Left ventricle myocardium inferior (tissue), 1 donor: ENCODE results near the gene RNF114. TPM values are rescaled to one million over a fixed set of nuclear protein-coding genes. Genes with fewer than 3 reads are reported as not detected.
"Not testable (repeated sequence)": the region's sequence is repeated elsewhere in the genome, so short reads cannot be mapped to it uniquely, and the experiment has no call there.

Source experiments
- DNase-seq: peaks from one replicate; pipeline ENCODE4 v3.0.0-alpha.2; 2020
- H3K27ac ChIP-seq: fragments of 200-600 bp; replicated peaks from 2 replicates; pipeline ENCODE4 v1.8.0; 2021
- H3K27me3 ChIP-seq: fragments of 200-600 bp; 2 replicates; pipeline ENCODE4 v1.8.0; 2021; ENCODE audit warnings: low read depth
- H3K36me3 ChIP-seq: fragments of 200-600 bp; 2 replicates; pipeline ENCODE4 v1.8.0; 2021
- H3K4me1 ChIP-seq: fragments of 200-600 bp; 2 replicates; pipeline ENCODE4 v1.8.0; 2021
- H3K4me3 ChIP-seq: fragments of 200-600 bp; 2 replicates; pipeline ENCODE4 v1.8.0; 2021; ENCODE audit warnings: mild to moderate bottlenecking, moderate library complexity
- H3K9me3 ChIP-seq: fragments of 200-600 bp; replicated peaks from 2 replicates; pipeline ENCODE4 v1.8.0; 2021
- CTCF ChIP-seq: fragments of 200-600 bp; IDR thresholded peaks from 2 replicates; pipeline ENCODE4 v1.8.0; 2021; ENCODE audit warnings: antibody characterized with exemption, mild to moderate bottlenecking, borderline replicate concordance
- intact Hi-C: fragments of 100-400 bp; cut with micrococcal nuclease; formaldehyde crosslinking; loops from one replicate; pipeline ENCODE4 v1.11.0; 2022
- total RNA-seq: library from RNA; stranded (reverse); fragmentation: NEBNext Ultra II Directional; extraction: Animal tissue kit (Norgen Biotek cat#: 25700); gene quantifications from one replicate; pipeline ENCODE4 v1.2.1, GENCODE V29; 2021
- donor health status: DM: no; HTN: yes; CAD: no; lungs with severe emphysema.

RNF114 gene
- total RNA-seq, 1 donor from 2014 or later, result 50.8 TPM

DNA sequence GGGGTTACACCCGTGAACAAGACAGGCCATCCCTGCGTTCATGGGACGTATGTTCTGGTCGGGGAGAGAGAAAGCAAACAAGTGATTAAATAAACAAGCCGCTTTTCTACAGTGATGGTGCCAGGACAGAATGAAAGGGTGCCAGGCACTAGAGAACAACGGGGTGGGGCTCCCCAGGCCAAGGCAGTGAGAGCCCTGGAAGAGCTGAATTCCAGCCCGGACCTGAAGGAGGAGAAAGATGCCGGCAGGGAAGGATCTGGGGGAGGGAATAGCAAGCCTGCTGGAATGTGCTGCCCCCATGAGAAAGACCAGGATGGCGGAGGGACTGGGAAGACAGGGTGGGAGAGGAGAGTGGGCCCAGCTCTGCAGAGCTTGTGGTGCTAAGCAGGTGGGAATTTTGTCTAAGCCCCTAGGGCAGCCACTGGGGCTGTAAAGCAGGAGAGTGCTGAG, 54.1 kb downstream of the RNF114 start:
- H3K27me3 ChIP-seq, result no peaks in the 10 kb centered on the region
- H3K4me3 ChIP-seq, result no peak overlapping the region
- no peaks in the 10 kb centered on the region for H3K36me3 ChIP-seq
- H3K27ac ChIP-seq, result peak overlapping the region; percentile 77
- no peaks in the 10 kb centered on the region for H3K9me3 ChIP-seq
- no peak for TF ChIP-seq CTCF
- intact Hi-C loops, result no loop called here
- no peak for DNase-seq
- peaks cover 72% of the 10 kb centered on the region for H3K4me1 ChIP-seq

DNA sequence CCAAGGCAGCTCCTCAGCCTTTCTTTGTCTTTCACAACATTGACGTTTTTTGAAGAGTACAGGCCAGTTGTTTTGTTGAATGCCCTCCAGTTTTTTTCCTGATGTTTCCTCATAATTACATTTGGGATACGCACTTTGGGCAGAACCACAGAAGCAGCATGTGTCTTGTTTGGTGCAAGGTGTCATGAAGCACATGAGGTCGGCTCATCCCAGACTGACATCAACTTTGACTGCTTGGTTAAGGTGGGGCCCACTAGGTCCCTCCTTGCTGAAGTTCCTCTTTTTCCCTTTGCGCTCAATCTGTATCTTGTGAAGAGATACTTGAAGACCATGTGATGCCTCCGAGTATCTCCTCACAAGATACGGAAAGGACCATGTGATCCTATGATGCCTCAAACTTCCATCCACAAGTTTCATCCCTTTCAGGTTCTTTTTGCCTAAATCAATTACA, 57.1 kb downstream of the RNF114 start:
- Histone ChIP-seq H3K27ac (peak overlapping the region; percentile 57), H3K27me3 (no peaks in the 10 kb centered on the region), H3K4me1 (peaks cover 42% of the 10 kb centered on the region), H3K36me3 (no peaks in the 10 kb centered on the region), H3K9me3 (no peaks in the 10 kb centered on the region), H3K4me3 (no peak overlapping the region)
- no peak for DNase-seq
- intact Hi-C loops, result no loop called here
- no peak for TF ChIP-seq CTCF

- no peak for DNase-seq
- peaks cover 20% of the 10 kb centered on the region for H3K4me1 ChIP-seq
- no peaks in the 10 kb centered on the region for H3K9me3 ChIP-seq
- no peak overlapping the region for H3K4me3 ChIP-seq
- no peak for TF ChIP-seq CTCF
- no peaks in the 10 kb centered on the region for H3K36me3 ChIP-seq
- intact Hi-C loops, result no loop called here
- H3K27me3 ChIP-seq, result no peaks in the 10 kb centered on the region
- H3K27ac ChIP-seq, result no peak overlapping the region
Measured at GRCh38 chr20:49995586-49995985, 59.4 kb downstream of the RNF114 start.

- H3K36me3 ChIP-seq, H3K9me3 ChIP-seq, H3K27ac ChIP-seq, H3K4me3 ChIP-seq, intact Hi-C loops, DNase-seq, H3K27me3 ChIP-seq: not testable (repeated sequence)
- H3K4me1 ChIP-seq, result peaks cover 23% of the 10 kb centered on the region
Measured at GRCh38 chr20:49998478-49999188, 62.4 kb downstream of the RNF114 start.

- TF ChIP-seq CTCF, result no peak
- Histone ChIP-seq H3K27me3 (no peaks in the 10 kb centered on the region), H3K4me1 (peaks cover 23% of the 10 kb centered on the region), H3K9me3 (no peaks in the 10 kb centered on the region), H3K27ac (no peak overlapping the region), H3K36me3 (no peaks in the 10 kb centered on the region), H3K4me3 (no peak overlapping the region)
- intact Hi-C loops, result no loop called here
- DNase-seq, result no peak
Measured at GRCh38 chr20:49999329-49999728, 63.1 kb downstream of the RNF114 start.

- H3K36me3 ChIP-seq, H3K4me3 ChIP-seq, H3K27ac ChIP-seq, H3K9me3 ChIP-seq, DNase-seq, H3K27me3 ChIP-seq, intact Hi-C loops: not testable (repeated sequence)
- H3K4me1 ChIP-seq, result peaks cover 31% of the 10 kb centered on the region
Measured at GRCh38 chr20:50000548-50001222, 64.5 kb downstream of the RNF114 start.
